Suppressor macrophage treated with lipopolysaccharide for 1 hour (primary cell): ENCODE data around the gene CYP11A1.

ENCODE experiments used
- DNase-seq, 3 donors: peaks; one replicate each; pipeline ENCODE4 v3.0.0-alpha.2; 2020 to 2022

CYP11A1 gene

GRCh38 chr15:74295800-74296199, 71.6 kb downstream of the CYP11A1 start:
- no peak for DNase-seq

DNA sequence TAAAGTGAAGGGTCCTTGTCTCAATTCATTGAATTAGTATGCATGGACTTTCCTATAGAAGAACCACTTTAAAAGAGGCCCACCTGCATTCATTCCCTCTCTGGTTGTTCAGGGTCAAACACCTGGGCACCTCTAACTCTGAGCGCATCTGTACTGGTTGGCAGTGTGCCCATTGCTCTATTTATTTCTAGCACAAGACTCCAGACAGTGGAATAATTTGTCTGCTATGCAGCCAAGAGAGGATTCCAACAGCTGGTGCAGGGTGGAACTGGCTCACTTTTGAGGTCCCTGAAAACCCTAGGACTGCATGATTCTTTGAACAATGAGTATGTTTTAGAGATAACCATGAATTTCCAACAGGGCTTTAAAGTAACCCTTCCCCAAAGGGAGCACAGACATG, 73.4 kb downstream of the CYP11A1 start:
- no peak for DNase-seq

- no peak for DNase-seq
Observed at GRCh38 chr15:74293021-74293810, 74.2 kb downstream of the CYP11A1 start.

GRCh38 chr15:74291101-74292071, 76.1 kb downstream of the CYP11A1 start:
- peak; percentile 64 to 85 (median 71) for DNase-seq

DNA sequence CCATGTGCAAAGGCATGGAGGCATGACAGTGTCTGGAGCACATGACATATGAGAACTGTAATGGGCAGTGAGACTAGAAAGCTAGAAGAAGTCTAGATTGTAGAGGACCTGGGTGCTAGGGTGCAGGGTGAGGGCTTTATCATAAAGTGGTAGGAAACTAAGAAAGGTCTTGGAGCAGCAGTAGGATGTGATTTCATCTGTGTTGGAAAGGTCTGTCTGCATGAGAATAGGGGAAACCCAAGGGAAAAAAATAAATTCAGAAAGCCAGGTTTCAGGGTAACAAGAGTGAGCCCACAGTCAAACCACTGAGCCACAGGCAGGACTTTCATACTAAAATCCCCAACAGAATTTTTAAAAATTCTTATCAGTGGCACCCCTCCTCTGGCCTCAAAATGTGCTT, 76.8 kb downstream of the CYP11A1 start:
- DNase-seq: no peak

DNA sequence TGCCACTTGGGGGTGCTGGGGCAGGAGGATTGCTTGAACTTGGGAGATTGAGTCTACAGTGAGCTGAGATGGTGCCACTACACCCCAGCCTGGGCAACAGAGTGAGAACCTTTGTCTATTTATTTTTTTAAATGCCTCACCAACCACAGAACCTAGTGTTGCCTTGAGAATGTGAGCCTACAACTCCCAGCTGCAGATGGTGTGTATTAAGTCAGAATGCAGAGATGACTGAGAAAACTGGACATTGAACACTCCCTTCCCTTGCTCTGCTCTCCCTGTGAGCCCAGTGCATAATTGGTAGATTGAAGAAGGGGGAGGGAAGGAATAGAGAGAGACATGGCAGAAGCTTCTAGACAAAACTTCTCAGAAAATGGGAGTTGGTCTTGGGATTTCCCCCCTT, 77.8 kb downstream of the CYP11A1 start:
- no peak for DNase-seq
